Measurements from ENCODE around the gene TNFRSF6B.
"Not testable (repeated sequence)": the region's sequence is repeated elsewhere in the genome, so short reads cannot be mapped to it uniquely, and the experiment has no call there.

GRCh38 chr20:63671695-63672094 is 24.8 kb upstream of the TNFRSF6B start:
- TF ChIP-seq LEF1 (IDR thresholded peaks at IDR 0.05; ENCODE audit: borderline replicate concordance); HDGF (IDR thresholded peaks at IDR 0.05; ENCODE audit: borderline replicate concordance); SUZ12 (IDR thresholded peaks at IDR 0.05); SP1 (IDR thresholded peaks at IDR 0.05); FOXK2 (IDR thresholded peaks at IDR 0.05); BHLHE40 (IDR thresholded peaks at IDR 0.05; ENCODE audit: borderline replicate concordance); ELF4 (IDR thresholded peaks at IDR 0.05); TARDBP (IDR thresholded peaks at IDR 0.05); CTBP1 (IDR thresholded peaks at IDR 0.05; ENCODE audit: borderline replicate concordance); FOXM1 (IDR thresholded peaks at IDR 0.05; ENCODE audit: borderline replicate concordance); PKNOX1 (IDR thresholded peaks at IDR 0.05): not testable (repeated sequence)

Data from HEK293T (cell line).